Measurements from ENCODE around the gene NBAS.

DNA sequence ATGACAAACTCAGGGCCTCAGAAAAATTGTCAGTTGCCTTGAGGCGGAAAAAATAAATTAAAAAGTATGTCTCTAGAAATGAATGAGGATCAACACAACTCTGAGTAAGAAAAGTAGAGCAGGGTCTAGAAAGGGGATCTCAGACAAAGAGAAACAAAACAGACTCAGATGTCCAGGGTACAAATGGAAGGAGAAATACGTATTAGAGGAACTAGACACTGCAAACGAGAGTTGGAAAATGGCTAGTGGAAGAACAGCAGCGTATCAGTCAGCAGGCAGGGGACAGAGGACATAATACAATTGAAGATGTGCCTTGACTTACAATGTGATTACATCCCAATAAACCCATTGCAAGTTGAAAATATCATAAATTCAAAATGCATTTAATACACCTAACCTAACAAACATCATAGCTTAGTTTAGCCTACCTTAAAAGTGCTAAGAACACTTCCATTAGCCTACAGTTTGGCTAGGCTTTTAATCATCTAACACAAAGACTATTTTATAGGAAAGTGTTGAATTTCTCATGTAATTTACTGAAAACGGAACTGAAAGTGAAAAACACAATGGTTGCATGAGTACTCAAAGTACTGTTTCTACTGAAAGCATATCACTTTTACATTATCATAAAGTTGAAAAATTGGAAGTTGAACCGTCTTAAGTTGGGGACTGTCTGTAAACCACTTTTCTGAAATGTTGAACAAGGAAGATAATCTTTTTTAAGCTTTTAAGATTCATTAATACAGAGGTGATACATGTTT is 182.8 kb downstream of the NBAS start:
- TF ChIP-seq POLR2AphosphoS5 (IDR thresholded peaks at IDR 0.05; ENCODE audit: borderline replicate concordance, low read depth, low read length) (no peak), EZH2 (IDR thresholded peaks at IDR 0.05) (no peak)

Measured in SK-N-MC (cell line).